ENCODE measurements around the gene TMEFF2. TPM values are rescaled to one million over a fixed set of nuclear protein-coding genes. Genes with fewer than 3 reads are reported as not detected.

The TMEFF2 gene
- total and polyA plus RNA-seq, 8 donors = 0.18 to 1.0 (median 0.39) TPM; not detected in 2

GRCh38 chr2:191979221-191979730 is 215.5 kb downstream of the TMEFF2 start:
- no peak overlapping the region for H3K4me3 ChIP-seq
- DNase-seq = no peak
- H3K36me3 ChIP-seq = no peaks in the 10 kb centered on the region
- intact Hi-C loops (cut with DNase I) = no loop called here
- no peaks in the 10 kb centered on the region for H3K4me1 ChIP-seq
- no peak for ATAC-seq
- H3K27ac ChIP-seq = no peak overlapping the region
- TF ChIP-seq CTCF (IDR thresholded peaks at IDR 0.05) = no peak
- no peaks in the 10 kb centered on the region for H3K9me3 ChIP-seq
- no peaks in the 10 kb centered on the region for H3K27me3 ChIP-seq

- DNase-seq (no peak), ATAC-seq (no peak)
- no peaks in the 10 kb centered on the region for H3K27me3 ChIP-seq
- H3K36me3 ChIP-seq = no peaks in the 10 kb centered on the region
- H3K9me3 ChIP-seq = no peaks in the 10 kb centered on the region
- H3K27ac ChIP-seq = no peak overlapping the region
- no peak for TF ChIP-seq CTCF (IDR thresholded peaks at IDR 0.05)
- H3K4me3 ChIP-seq = no peak overlapping the region
- intact Hi-C loops (cut with DNase I) = no loop called here
- H3K4me1 ChIP-seq = no peaks in the 10 kb centered on the region
These were observed 217.0 kb downstream of the TMEFF2 start for GRCh38 chr2:191977754-191978153.

GRCh38 chr2:191976436-191976835 is 218.3 kb downstream of the TMEFF2 start:
- intact Hi-C loops (cut with DNase I) = no loop called here
- no peaks in the 10 kb centered on the region for H3K27me3 ChIP-seq
- H3K36me3 ChIP-seq = no peaks in the 10 kb centered on the region
- DNase-seq = no peak
- H3K9me3 ChIP-seq = no peaks in the 10 kb centered on the region
- H3K27ac ChIP-seq = no peak overlapping the region
- TF ChIP-seq CTCF (IDR thresholded peaks at IDR 0.05) = no peak
- no peak for ATAC-seq
- H3K4me1 ChIP-seq = no peaks in the 10 kb centered on the region
- H3K4me3 ChIP-seq = no peak overlapping the region

GRCh38 chr2:191974676-191975075 is 220.1 kb downstream of the TMEFF2 start:
- no peaks in the 10 kb centered on the region for H3K4me1 ChIP-seq
- H3K27me3 ChIP-seq = no peaks in the 10 kb centered on the region
- DNase-seq = no peak
- intact Hi-C loops (cut with DNase I) = no loop called here
- no peaks in the 10 kb centered on the region for H3K9me3 ChIP-seq
- no peaks in the 10 kb centered on the region for H3K36me3 ChIP-seq
- ATAC-seq = no peak
- no peak overlapping the region for H3K4me3 ChIP-seq
- H3K27ac ChIP-seq = no peak overlapping the region
- no peak for TF ChIP-seq CTCF (IDR thresholded peaks at IDR 0.05)

GRCh38 chr2:191970867-191971266 is 223.9 kb downstream of the TMEFF2 start:
- Histone ChIP-seq H3K9me3 (no peaks in the 10 kb centered on the region), H3K36me3 (no peaks in the 10 kb centered on the region), H3K27me3 (no peaks in the 10 kb centered on the region), H3K4me1 (no peaks in the 10 kb centered on the region), H3K27ac (no peak overlapping the region), H3K4me3 (no peak overlapping the region)
- TF ChIP-seq CTCF (IDR thresholded peaks at IDR 0.05) = no peak
- no peak for DNase-seq
- intact Hi-C loops (cut with DNase I) = no loop called here
- no peak for ATAC-seq

Measured in left lung (tissue), 10 donors.